ENCODE measurements around the gene CGB2.
A peak's percentile ranks its signal among the peaks of the same experiment; 100 is the strongest.

Gene CGB2

GRCh38 chr19:49070416-49070815 lies 38.7 kb downstream of the CGB2 start:
- no peak for DNase-seq

GRCh38 chr19:49071860-49072547 lies 40.3 kb downstream of the CGB2 start:
- peak in 1 of 2 experiments; percentile 43 for DNase-seq

GRCh38 chr19:49073514-49074378 lies 42.1 kb downstream of the CGB2 start:
- DNase-seq, result peak in 1 of 2 experiments; percentile 53

GRCh38 chr19:49074869-49075268 lies 43.2 kb downstream of the CGB2 start:
- peak in 1 of 2 experiments; percentile 45 for DNase-seq

GRCh38 chr19:49080392-49080791 lies 48.7 kb downstream of the CGB2 start:
- DNase-seq, result no peak

- no peak for DNase-seq
These were observed 49.6 kb downstream of the CGB2 start for GRCh38 chr19:49081273-49081672.

Measured in NCI-H526 (cell line).